GM06990 (cell line): ENCODE measurements around the gene MXI1.
A peak's percentile ranks its signal among the peaks of the same experiment; 100 is the strongest.

Experiments used
- DNase-seq: peaks from one replicate; pipeline ENCODE4 v3.0.0-alpha.2; 2011; ENCODE audit not compliant: insufficient read length; ENCODE audit errors: extremely low read depth
- H3K27me3 ChIP-seq: replicated peaks from 2 replicates; pipeline ENCODE4 v1.6.0; 2011; ENCODE audit warnings: low read length; ENCODE audit not compliant: control insufficient read depth, insufficient read depth
- H3K36me3 ChIP-seq: 2 replicates; pipeline ENCODE4 v1.5.1; 2011; ENCODE audit warnings: low read length; ENCODE audit not compliant: control insufficient read depth, insufficient read depth
- H3K4me3 ChIP-seq: replicated peaks from 2 replicates; pipeline ENCODE4 v1.5.1; 2011; ENCODE audit warnings: low read depth, mild to moderate bottlenecking, control low read depth, low read length
- CTCF ChIP-seq: IDR thresholded peaks from 2 replicates; pipeline ENCODE4 v1.5.1; 2011; ENCODE audit warnings: low read length, control low read depth, mild to moderate bottlenecking, inconsistent platforms; ENCODE audit not compliant: insufficient read depth, poor library complexity, severe bottlenecking

MXI1 gene

GRCh38 chr10:110219884-110220283 is 12.5 kb downstream of the MXI1 start:
- Histone ChIP-seq H3K4me3 (no peak overlapping the region), H3K36me3 (no peaks in the 10 kb centered on the region), H3K27me3 (no peaks in the 10 kb centered on the region)
- no peak for DNase-seq
- TF ChIP-seq CTCF, result no peak

- TF ChIP-seq CTCF, result no peak
- no peak for DNase-seq
- H3K36me3 ChIP-seq, result no peaks in the 10 kb centered on the region
- H3K27me3 ChIP-seq, result no peaks in the 10 kb centered on the region
- H3K4me3 ChIP-seq, result no peak overlapping the region
These were observed 13.0 kb downstream of the MXI1 start for GRCh38 chr10:110220398-110220797.

- Histone ChIP-seq H3K36me3 (no peaks in the 10 kb centered on the region), H3K27me3 (no peaks in the 10 kb centered on the region), H3K4me3 (no peak overlapping the region)
- TF ChIP-seq CTCF, result no peak
- DNase-seq, result no peak
These were observed 13.8 kb downstream of the MXI1 start for GRCh38 chr10:110221044-110221720.

- no peak overlapping the region for H3K4me3 ChIP-seq
- no peaks in the 10 kb centered on the region for H3K27me3 ChIP-seq
- DNase-seq, result peak; percentile 64
- no peaks in the 10 kb centered on the region for H3K36me3 ChIP-seq
- peak; percentile 32 for TF ChIP-seq CTCF
These were observed 14.4 kb downstream of the MXI1 start for GRCh38 chr10:110221721-110222261.

GRCh38 chr10:110222641-110223297 is 15.4 kb downstream of the MXI1 start:
- H3K27me3 ChIP-seq, result no peaks in the 10 kb centered on the region
- H3K4me3 ChIP-seq, result no peak overlapping the region
- no peak for DNase-seq
- no peak for TF ChIP-seq CTCF
- H3K36me3 ChIP-seq, result no peaks in the 10 kb centered on the region
